Hippocampal formation (tissue), 2 donors: ENCODE measurements around the gene OR2AG1.
"Not testable (repeated sequence)": the region's sequence is repeated elsewhere in the genome, so short reads cannot be mapped to it uniquely, and the experiment has no call there.

ENCODE experiments used
- DNase-seq, 2 donors: peaks; one replicate each; lab custom pipeline; 2025; lab: John Stamatoyannopoulos, UW

OR2AG1 gene

DNA sequence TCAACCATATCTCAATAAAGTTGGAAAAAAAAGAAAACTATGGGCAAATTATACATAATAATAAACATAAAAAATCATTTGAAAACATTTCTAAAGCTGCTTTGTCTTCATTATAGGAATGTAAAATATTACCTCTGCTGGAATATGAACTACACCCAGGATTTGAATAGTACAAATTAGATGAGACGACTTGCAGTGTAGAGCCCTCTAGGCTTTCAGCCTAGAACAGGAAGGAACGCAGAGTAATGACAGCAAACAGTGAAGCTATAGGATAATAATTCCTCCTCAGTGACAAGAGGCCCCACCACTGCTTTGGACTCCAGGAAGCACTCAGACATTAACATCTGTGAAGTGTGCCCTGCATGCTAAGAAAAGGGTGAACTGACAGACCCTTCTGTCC, 7.7 kb downstream of the OR2AG1 start:
- DNase-seq = no peak

DNA sequence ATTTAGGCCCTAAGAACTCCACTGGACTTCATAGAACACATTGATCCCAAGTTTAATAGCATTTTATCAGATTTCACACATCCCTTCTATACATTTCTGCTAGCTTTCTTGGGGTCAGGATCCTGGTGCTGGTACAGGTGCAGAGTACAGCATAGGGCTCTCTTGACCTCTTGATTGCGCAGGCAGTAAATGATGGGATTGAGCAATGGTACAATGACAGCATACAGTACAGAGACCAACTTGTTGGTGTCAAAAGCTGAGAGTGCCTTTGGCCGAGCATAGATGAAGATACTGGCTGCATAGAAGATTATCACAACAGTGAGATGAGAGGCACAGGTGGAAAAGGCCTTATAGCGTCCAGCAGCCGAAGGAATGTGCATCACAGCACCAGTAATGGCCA, 11.8 kb downstream of the OR2AG1 start:
- no peak for DNase-seq

DNA sequence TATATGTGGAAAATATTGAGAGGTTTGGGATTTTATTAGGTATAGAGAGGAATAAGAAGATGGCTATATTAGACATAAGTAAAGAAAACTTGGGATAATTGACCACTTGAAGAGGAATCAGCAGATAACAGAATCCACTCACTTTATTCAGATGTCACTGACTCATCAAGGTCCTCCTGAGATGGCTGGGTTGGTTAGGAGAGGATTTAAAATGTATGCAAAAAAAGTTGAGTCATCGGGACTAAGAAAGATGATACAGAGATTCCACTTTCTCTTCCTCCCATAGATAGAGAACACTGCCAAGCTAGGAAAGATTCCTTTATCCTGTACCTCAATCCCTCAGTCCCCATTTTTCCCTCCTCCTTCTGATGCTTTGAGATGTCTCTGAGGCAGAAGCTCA, 16.6 kb downstream of the OR2AG1 start, which contains the start of gene OR6A2:
Gene OR6A2 (minus strand): TSS at position 288 of the 400 bp plus-strand sequence. CDS start 3,981 bp downstream, outside the sequence.
- no peak for DNase-seq

DNA sequence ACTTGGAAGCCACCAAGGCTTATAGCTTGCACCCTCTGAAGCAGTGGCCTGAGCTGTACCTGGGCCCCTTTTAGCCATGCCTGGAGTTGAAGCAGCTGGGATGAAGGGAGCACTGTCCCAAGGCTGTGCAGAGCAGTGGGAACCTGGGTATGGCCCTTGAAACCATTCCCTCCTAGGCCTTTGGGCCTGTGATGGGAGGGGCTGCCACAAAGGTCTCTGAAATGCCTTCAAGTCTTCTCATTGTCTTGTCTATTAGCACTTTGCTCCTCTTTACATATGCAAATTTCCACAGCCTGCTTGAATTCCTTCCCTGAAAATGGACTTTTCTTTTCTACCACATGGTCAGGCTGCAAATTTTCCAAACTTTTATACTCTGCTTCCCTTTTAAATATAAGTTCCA, 18.3 kb downstream of the OR2AG1 start:
- not testable (repeated sequence) for DNase-seq

DNA sequence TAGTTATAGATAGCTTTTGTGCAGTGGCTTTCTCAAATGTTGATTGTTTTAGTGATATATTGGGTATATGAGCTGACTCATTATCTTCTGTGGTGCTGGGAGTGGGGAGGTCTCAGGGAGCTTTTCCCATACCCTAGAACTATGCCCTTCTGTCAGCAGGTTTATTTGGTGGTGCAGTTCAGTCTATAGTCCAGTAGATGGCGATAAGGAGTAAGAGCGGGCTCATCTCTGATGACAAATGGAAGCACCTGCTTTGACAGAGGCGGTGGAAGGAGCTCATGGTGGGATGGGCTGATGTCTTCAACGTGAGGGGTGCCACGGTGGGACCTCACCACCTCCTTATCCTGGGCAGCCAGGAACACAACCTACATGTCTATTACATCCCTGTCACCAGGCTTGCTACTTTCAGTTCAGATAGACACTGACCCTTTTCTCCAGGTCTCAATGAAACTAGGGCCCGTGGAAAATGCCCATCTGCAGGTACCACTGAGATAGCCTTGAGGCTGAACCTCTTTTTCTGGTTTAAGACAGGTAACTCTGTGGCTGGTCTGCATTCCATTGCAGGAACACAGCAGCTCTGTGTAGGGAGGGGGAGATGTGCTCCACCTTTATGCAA, 29.7 kb downstream of the OR2AG1 start:
- peak in 1 of 2 donors; percentile 8 for DNase-seq

DNA sequence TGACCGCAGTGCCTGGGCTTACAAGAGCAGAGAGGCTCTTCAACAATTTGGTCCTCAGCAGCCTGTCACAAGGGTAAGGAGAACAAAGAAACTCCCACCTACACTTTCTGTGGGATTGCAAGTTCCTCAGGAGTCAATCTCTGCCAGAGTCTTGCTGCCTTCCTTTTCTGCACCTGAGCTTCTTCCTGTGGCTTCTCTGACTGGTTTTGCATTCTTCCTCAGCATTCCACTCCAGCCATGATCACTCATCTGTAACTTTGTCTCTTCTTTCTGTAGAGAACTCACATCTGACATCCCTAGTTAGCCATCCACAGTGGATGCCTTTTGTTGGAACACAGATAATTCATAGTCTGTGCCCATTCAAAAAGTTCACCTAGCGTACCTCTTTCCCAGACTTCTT, 30.8 kb downstream of the OR2AG1 start:
- no peak for DNase-seq

DNA sequence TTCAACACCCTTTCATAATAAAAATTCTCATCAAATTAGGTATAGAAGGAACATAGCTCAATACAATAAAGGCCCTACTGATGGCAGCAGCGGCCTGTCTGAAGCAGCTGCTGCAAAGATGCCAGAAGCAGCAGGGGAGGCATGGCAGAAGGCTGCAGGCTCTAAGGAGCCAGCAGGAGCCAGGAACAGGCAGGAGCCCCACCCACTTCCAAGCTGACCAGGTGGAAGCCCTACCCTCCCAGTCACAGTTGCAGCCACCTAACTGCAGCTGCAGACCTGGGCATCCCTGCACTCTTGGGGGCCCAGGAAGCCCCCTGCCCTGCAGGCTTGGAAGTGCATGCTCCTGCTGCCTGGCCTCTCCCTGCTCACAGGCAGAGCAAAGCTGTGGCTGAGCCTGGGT, 34.9 kb downstream of the OR2AG1 start:
- DNase-seq = no peak

DNA sequence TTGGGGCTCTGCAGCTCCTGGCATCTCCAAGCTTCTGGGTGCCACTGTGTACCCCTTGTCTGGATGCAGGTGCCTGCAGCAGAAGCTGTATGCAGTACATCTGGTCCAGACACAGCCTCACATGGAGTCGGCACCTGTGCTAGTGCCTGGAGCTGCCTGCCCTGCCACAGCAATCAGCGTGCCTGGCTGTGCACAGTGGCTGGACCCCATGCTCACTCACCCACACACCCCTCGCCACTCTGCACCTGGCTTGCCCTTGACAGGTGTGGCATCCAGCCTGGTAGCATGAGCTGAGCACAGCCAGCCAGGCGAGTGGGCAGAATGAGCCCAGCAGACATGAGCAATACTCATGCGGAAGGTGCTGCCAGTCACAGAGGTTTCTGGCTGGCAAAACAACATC, 36.1 kb downstream of the OR2AG1 start:
- no peak for DNase-seq

DNA sequence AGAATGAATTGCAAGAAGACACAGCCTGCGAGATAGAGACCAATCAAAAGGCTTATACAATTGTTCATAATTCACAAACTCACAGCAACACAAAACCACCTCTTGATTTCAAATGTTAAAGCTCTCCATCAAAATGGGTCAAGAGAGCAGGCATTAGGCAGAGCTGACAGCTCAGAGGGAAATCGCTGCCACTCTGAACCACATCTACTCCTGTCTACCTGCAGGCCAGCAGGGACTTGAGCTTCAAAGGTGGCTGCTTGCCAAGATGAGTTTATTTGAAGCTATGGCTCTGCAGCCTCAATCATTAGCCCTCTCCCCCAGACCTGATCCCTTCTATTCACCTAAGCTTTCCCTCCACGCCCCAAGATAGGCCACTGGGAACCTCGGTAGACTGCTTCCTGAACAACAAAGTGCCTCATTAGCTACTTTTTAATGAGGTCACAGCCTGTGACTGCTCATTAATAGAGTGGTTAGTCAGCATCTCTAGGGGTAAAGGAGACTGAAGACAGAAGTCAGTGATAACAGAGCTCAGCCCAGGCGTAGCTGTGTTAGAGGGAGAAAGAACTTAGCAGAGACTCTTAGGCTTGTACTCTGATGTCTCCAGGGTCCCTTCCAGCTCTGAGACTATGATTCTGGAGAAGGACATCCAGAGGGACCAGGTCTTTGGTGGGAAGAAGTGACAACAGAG, 41.5 kb downstream of the OR2AG1 start:
- no peak for DNase-seq

DNA sequence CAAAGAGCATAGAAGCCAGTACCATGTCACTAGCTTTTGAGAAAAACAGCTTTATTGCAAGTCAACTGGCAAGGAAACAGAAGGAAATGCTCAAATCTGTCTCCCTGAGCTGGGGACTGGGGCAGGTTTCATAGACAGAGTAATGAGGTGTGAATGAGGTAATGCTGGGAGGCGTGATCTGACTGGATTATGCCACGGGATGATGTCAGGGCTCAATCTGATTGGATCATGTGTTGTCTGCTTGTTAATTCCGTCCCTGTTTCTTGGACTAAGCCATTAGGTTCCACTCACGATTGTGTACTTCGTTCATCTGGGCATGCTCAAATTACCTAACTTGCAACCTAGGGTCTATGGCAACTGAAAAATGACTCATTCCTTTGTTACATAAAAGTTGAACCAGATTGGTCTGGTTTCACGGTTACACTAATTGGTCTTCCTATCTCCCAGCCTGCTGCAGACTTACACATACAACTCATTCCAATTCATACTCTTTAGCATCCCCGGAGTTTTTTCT, 42.5 kb downstream of the OR2AG1 start:
- DNase-seq = no peak

DNA sequence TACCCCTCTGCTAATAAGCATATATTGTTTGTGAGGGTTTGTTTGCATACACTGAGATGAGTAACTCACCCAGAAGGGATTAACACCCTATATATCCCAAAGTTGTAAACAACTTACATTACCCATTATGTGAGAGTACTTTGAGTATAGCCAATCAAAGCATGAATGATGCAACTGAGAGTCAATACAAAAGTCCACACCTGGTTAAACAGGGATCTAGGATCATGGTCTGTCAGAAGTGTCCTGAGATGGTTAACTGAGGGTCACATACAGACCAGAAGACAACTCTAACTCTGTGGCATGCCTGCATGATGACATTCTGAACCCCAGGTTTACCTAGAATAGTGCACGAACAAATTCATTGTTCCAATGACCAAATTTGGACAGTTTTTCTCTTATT, 45.3 kb downstream of the OR2AG1 start:
- DNase-seq = no peak

DNA sequence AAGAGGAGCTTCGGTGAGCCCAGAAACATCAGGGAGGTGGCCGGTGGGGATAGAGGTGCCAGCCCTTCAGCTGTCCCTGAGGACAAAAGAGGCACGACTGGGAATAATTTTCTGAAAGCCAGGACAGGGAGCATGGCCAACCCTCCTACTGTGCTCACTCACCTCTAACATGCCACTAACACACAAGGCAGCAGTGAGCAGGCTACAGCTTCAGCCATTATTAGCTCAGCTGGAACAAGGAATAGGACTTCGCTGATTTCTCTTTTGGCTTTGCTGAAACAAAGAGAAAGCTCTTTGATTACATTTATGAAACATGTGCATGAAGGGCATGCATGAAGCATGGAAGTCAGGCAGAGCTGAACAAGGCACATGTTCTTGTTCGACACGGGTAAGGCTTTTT, 50.5 kb downstream of the OR2AG1 start:
- no peak for DNase-seq

DNA sequence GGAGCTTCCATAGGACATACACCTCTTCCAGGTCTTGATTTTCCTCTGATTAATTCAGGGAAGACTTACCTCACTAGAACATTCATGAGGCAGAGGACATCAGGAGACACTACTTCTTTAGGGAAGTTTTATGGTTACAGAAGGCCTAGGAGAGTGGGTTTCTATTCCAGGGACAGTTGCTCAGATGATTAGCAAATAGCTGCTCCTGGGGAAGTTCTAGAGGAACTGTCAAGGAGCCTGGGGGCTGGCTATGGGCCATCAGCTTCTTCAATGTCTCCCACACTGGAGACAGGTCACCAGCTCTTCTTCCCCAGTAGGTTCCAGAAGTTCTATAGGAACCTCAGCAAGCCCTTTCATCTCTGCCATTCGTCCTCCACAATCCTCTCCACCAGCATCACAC, 51.2 kb downstream of the OR2AG1 start:
- DNase-seq = no peak
